ENCODE measurements around the gene PAH. TPM values are rescaled to one million over a fixed set of nuclear protein-coding genes. Genes with fewer than 3 reads are reported as not detected.

The PAH gene
- total RNA-seq, 3 donors from 2014 or later, result 2.8 TPM; not detected in 2

- DNase-seq (ENCODE audit: low spot score in 2 of 2), result no peak
- Histone ChIP-seq H3K27me3 (peaks cover 0 to 4% of the 10 kb centered on the region in 2 donors), H3K4me3 (no peak overlapping the region), H3K27ac (no peak overlapping the region), H3K4me1 (no peaks in the 10 kb centered on the region), H3K9me3 (peaks cover 0 to 11% of the 10 kb centered on the region in 2 donors), H3K36me3 (no peaks in the 10 kb centered on the region)
- intact Hi-C loops (cut with DNase I; ENCODE audit: low total_unique reads), result no loop called here
- TF ChIP-seq POLR2AphosphoS5 (IDR thresholded peaks at IDR 0.05) (no peak), POLR2A (IDR thresholded peaks at IDR 0.05) (no peak), CTCF (IDR thresholded peaks at IDR 0.05) (no peak)
Observed at GRCh38 chr12:102939059-102939458, 22.0 kb upstream of the PAH start.

- intact Hi-C loops (cut with DNase I; ENCODE audit: low total_unique reads), result no loop called here
- Histone ChIP-seq H3K27me3 (peaks cover 0 to 4% of the 10 kb centered on the region in 2 donors), H3K4me1 (no peaks in the 10 kb centered on the region), H3K4me3 (no peak overlapping the region), H3K36me3 (no peaks in the 10 kb centered on the region), H3K27ac (no peak overlapping the region), H3K9me3 (no peaks in the 10 kb centered on the region)
- DNase-seq (ENCODE audit: low spot score in 2 of 2), result no peak
- TF ChIP-seq CTCF (IDR thresholded peaks at IDR 0.05), result no peak
- no peak for TF ChIP-seq POLR2AphosphoS5 (IDR thresholded peaks at IDR 0.05)
- no peak for TF ChIP-seq POLR2A (IDR thresholded peaks at IDR 0.05)
Observed at GRCh38 chr12:102933168-102933567, 16.1 kb upstream of the PAH start.

- Histone ChIP-seq H3K4me3 (no peak overlapping the region), H3K36me3 (no peaks in the 10 kb centered on the region), H3K27me3 (no peaks in the 10 kb centered on the region), H3K4me1 (no peaks in the 10 kb centered on the region), H3K9me3 (no peaks in the 10 kb centered on the region), H3K27ac (no peak overlapping the region)
- intact Hi-C loops (cut with DNase I; ENCODE audit: low total_unique reads), result no loop called here
- DNase-seq (ENCODE audit: low spot score in 2 of 2), result no peak
- TF ChIP-seq CTCF (IDR thresholded peaks at IDR 0.05), result no peak
Observed at GRCh38 chr12:102927220-102927619, 10.2 kb upstream of the PAH start.

- Histone ChIP-seq H3K4me3 (no peak overlapping the region), H3K9me3 (no peaks in the 10 kb centered on the region), H3K4me1 (peaks cover 0 to 3% of the 10 kb centered on the region in 2 donors), H3K27ac (no peak overlapping the region), H3K27me3 (no peaks in the 10 kb centered on the region), H3K36me3 (no peaks in the 10 kb centered on the region)
- intact Hi-C loops (cut with DNase I; ENCODE audit: low total_unique reads), result no loop called here
- TF ChIP-seq CTCF (IDR thresholded peaks at IDR 0.05) (no peak), POLR2AphosphoS5 (IDR thresholded peaks at IDR 0.05) (no peak), POLR2A (IDR thresholded peaks at IDR 0.05) (no peak)
- no peak for DNase-seq (ENCODE audit: low spot score in 2 of 2)
Observed at GRCh38 chr12:102921240-102921639, 4.2 kb upstream of the PAH start.

- Histone ChIP-seq H3K27me3 (no peaks in the 10 kb centered on the region), H3K4me3 (no peak overlapping the region), H3K27ac (no peak overlapping the region), H3K9me3 (no peaks in the 10 kb centered on the region), H3K36me3 (no peaks in the 10 kb centered on the region), H3K4me1 (peaks cover 0 to 3% of the 10 kb centered on the region in 2 donors)
- intact Hi-C loops (cut with DNase I; ENCODE audit: low total_unique reads), result no loop called here
- DNase-seq (ENCODE audit: low spot score in 2 of 2), result no peak
- TF ChIP-seq CTCF (IDR thresholded peaks at IDR 0.05) (no peak), POLR2AphosphoS5 (IDR thresholded peaks at IDR 0.05) (no peak), POLR2A (IDR thresholded peaks at IDR 0.05) (no peak)
Observed at GRCh38 chr12:102920271-102920670, 3.2 kb upstream of the PAH start.

Measured in breast epithelium (tissue), 4 donors.